Left ventricle myocardium inferior (tissue), 1 donor: ENCODE results near the gene SLC38A8. TPM values are rescaled to one million over a fixed set of nuclear protein-coding genes. Genes with fewer than 3 reads are reported as not detected.

Source experiments
- DNase-seq: peaks from one replicate; pipeline ENCODE4 v3.0.0-alpha.2; 2020
- H3K27ac ChIP-seq: fragments of 200-600 bp; replicated peaks from 2 replicates; pipeline ENCODE4 v1.8.0; 2021
- H3K27me3 ChIP-seq: fragments of 200-600 bp; 2 replicates; pipeline ENCODE4 v1.8.0; 2021; ENCODE audit warnings: low read depth
- H3K36me3 ChIP-seq: fragments of 200-600 bp; 2 replicates; pipeline ENCODE4 v1.8.0; 2021
- H3K4me1 ChIP-seq: fragments of 200-600 bp; 2 replicates; pipeline ENCODE4 v1.8.0; 2021
- H3K4me3 ChIP-seq: fragments of 200-600 bp; 2 replicates; pipeline ENCODE4 v1.8.0; 2021; ENCODE audit warnings: mild to moderate bottlenecking, moderate library complexity
- H3K9me3 ChIP-seq: fragments of 200-600 bp; replicated peaks from 2 replicates; pipeline ENCODE4 v1.8.0; 2021
- intact Hi-C: fragments of 100-400 bp; cut with micrococcal nuclease; formaldehyde crosslinking; loops from one replicate; pipeline ENCODE4 v1.11.0; 2022
- total RNA-seq: library from RNA; stranded (reverse); fragmentation: NEBNext Ultra II Directional; extraction: Animal tissue kit (Norgen Biotek cat#: 25700); gene quantifications from one replicate; pipeline ENCODE4 v1.2.1, GENCODE V29; 2021
- TF ChIP-seq, protein P1 (sequence below): fragments of 200-600 bp; IDR thresholded peaks from 2 replicates; pipeline ENCODE4 v1.8.0; 2021; ENCODE audit warnings: antibody characterized with exemption, mild to moderate bottlenecking, borderline replicate concordance
- donor health status: DM: no; HTN: yes; CAD: no; lungs with severe emphysema.

The SLC38A8 gene
- total RNA-seq, 1 donor from 2014 or later = not detected

DNA sequence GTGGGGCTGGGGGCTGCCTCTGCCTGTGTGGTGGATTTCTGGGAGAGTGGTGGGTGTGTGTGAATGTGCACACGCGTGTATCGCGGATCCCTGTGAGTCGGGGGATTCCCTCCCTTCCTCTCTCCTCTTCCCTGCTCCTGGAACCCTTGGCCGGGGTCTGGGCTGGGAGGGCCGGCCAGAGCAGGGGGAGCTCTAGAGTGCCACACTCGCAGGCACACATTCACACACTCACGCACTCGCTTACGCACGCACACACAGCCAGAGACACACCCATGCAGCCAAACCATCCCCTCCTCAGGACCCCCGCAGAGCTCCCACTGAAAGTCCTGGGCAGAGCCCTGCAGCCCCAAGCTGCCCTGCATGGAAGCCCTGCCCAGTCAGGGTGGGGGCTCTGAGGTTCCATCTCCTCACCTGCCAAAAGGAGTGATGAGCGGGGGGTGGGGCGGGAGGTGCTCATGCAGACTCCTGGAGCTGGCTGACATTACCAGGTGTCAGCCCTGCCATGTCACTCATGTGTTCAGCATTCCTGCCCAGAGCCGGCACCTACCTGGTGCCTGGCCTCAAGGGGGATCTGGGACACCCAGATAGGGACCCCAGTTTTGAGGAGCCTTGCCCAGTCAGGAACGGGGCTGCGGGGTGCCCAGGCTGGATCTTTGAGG lies 72.7 kb downstream of the SLC38A8 start:
- no peak overlapping the region for H3K27ac ChIP-seq
- no peaks in the 10 kb centered on the region for H3K4me1 ChIP-seq
- H3K4me3 ChIP-seq = no peak overlapping the region
- peaks cover 10% of the 10 kb centered on the region for H3K36me3 ChIP-seq
- TF ChIP-seq, protein P1, sequence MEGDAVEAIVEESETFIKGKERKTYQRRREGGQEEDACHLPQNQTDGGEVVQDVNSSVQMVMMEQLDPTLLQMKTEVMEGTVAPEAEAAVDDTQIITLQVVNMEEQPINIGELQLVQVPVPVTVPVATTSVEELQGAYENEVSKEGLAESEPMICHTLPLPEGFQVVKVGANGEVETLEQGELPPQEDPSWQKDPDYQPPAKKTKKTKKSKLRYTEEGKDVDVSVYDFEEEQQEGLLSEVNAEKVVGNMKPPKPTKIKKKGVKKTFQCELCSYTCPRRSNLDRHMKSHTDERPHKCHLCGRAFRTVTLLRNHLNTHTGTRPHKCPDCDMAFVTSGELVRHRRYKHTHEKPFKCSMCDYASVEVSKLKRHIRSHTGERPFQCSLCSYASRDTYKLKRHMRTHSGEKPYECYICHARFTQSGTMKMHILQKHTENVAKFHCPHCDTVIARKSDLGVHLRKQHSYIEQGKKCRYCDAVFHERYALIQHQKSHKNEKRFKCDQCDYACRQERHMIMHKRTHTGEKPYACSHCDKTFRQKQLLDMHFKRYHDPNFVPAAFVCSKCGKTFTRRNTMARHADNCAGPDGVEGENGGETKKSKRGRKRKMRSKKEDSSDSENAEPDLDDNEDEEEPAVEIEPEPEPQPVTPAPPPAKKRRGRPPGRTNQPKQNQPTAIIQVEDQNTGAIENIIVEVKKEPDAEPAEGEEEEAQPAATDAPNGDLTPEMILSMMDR = no peak
- intact Hi-C loops = loop anchor here (10.0 kb wide), 1 partner anchor 95 kb away; no protein-coding TSS in a partner anchor
- peaks cover 16% of the 10 kb centered on the region for H3K27me3 ChIP-seq
- DNase-seq = peak; percentile 10
- H3K9me3 ChIP-seq = no peaks in the 10 kb centered on the region

DNA sequence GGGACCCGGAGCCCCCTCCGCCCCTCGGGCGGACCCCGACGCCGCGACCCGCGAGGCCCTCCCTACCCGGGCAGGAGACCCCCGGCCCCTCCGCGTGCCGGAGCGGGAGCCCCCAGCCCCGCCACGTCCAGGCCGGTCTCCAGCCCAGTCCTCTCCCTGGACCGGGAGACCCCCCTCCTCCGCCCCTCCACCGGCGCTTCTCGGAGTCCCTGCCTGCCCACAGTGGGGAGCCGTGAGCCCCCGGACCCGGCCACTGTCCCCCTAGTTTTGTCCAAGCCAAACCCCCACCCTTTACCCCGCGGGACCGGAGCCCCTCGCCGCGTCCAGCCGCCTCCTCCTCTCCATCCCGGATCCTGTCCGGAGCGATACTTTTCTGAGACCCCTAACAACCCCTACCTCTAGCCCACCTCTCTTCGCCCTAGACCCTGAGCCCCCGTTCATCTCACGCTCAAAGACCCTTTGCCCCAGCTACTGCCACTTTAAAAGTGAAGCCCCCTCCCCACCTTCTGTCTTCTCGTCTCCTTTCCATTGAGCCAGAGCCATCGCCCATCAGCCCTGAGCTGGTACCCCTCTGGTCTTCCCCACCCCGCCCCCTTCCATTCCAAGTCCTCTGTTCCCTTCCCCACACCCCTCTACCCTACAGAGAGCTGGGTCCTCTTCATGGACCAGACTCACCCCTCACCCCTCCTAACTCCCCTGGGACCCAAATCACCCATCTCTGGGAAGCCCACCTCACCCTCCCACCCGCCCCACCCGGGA lies 73.5 kb downstream of the SLC38A8 start:
- DNase-seq = peak; percentile 9
- Histone ChIP-seq H3K27me3 (peaks cover 16% of the 10 kb centered on the region), H3K4me1 (peaks cover 1% of the 10 kb centered on the region), H3K27ac (no peak overlapping the region), H3K9me3 (no peaks in the 10 kb centered on the region), H3K4me3 (peak overlapping the region; percentile 33), H3K36me3 (peaks cover 10% of the 10 kb centered on the region)
- intact Hi-C loops = loop anchor here (10.0 kb wide), 1 partner anchor 96 kb away; no protein-coding TSS in a partner anchor
- TF ChIP-seq, protein P1 = no peak

DNA sequence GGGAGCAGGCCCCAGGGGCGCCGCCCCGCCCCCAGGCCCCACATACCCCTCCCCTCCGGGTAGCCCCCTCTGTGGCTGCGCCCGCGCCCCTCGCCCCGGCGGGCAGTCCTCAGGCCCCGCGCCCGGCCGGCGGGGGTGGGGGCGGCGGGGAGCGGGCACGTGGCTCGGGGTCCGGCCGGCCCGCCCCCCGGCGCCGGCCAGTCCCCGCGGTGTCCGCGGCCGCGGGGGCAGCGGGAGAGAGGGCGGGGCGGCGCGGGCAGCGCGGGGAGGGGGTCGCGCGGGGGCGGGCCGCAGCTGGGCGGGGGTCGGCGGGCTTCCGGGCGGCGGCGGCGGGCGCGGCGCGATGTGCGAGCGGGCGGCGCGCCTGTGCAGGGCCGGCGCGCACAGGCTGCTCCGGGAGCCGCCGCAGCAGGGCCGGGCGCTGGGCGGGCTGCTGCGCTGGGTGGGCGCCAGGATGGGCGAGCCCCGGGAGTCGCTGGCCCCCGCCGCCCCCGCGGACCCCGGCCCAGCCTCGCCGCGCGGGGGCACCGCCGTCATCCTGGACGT lies 74.2 kb downstream of the SLC38A8 start:
- DNase-seq = no peak
- TF ChIP-seq, protein P1 = no peak
- peaks cover 10% of the 10 kb centered on the region for H3K36me3 ChIP-seq
- intact Hi-C loops = loop anchor here (10.0 kb wide), 1 partner anchor 96 kb away; no protein-coding TSS in a partner anchor
- H3K9me3 ChIP-seq = no peaks in the 10 kb centered on the region
- peaks cover 7% of the 10 kb centered on the region for H3K4me1 ChIP-seq
- H3K27me3 ChIP-seq = peaks cover 16% of the 10 kb centered on the region
- H3K4me3 ChIP-seq = peak overlapping the region; percentile 64
- no peak overlapping the region for H3K27ac ChIP-seq

DNA sequence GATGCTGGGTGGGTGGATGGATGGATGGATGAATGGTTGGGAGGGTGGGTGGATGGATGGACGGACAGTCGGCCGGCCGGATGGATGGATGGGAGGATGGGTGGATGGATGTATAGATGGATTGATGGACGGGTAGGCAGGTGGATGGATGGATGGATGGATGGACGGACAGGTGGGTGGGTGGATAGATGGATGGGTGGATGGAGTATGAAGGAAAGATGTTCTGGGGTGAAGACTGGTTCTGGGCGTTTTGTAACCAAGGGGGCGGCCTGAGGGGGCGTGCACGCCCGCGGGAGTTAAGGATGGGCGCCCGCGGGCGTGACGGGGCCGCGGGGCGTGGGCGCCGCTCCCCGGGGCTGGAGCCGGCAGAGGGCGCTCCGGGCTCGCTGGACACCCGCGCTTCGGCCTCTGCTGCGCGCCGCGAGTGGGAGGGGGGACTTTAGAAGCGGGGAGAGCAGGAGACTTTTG lies 74.7 kb downstream of the SLC38A8 start, which contains the start of gene NECAB2:
NECAB2 (plus strand) TSS at position 407 of the 468 bp plus-strand sequence. CDS start 405 bp downstream, outside the sequence.
- TF ChIP-seq, protein P1 = peak; percentile 81
- H3K9me3 ChIP-seq = no peaks in the 10 kb centered on the region
- peak within 1 kb of the TSS; percentile 64 for H3K4me3 ChIP-seq
- peaks cover 10% of the 10 kb centered on the region for H3K4me1 ChIP-seq
- no peak within 1 kb of the TSS for H3K27ac ChIP-seq
- peak; percentile 62 for DNase-seq
- H3K27me3 ChIP-seq = peaks cover 16% of the 10 kb centered on the region
- intact Hi-C loops = loop anchor here (10.0 kb wide), 1 partner anchor 97 kb away; no protein-coding TSS in a partner anchor
- H3K36me3 ChIP-seq = peaks cover 10% of the 10 kb centered on the region

DNA sequence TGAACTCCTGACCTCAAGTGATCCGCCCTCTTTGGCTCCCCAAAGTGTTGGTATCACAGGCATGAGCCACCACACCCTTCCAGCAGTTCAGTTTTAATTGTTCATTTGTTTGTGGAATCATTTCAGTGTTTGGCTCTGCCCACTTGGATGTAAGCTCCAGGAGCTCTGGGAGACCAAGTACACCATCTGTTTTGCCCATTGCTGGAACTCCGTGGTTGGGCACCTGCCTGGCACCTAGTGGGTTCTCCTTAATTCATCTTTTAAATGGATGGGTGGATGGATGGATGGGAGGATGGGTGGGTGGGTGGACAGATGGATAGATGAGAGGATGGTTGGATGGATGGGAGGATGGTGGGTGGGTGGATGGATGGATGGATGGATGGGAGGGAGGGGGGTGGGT lies 75.5 kb downstream of the SLC38A8 start:
- Histone ChIP-seq H3K36me3 (peaks cover 13% of the 10 kb centered on the region), H3K9me3 (no peaks in the 10 kb centered on the region), H3K27me3 (peaks cover 16% of the 10 kb centered on the region), H3K4me3 (no peak overlapping the region), H3K27ac (no peak overlapping the region), H3K4me1 (peaks cover 11% of the 10 kb centered on the region)
- DNase-seq = no peak
- intact Hi-C loops = loop anchor here (10.0 kb wide), 1 partner anchor 98 kb away; no protein-coding TSS in a partner anchor
- TF ChIP-seq, protein P1 = no peak
